ENCODE results near the gene LCA5L. TPM values are rescaled to one million over a fixed set of nuclear protein-coding genes. Genes with fewer than 3 reads are reported as not detected.

LCA5L gene
- total and polyA plus RNA-seq, 2 of the 13 experiments (the other 11 are each of a cell fraction or from before 2014, with no cell fraction given), result 0.13 to 0.55 TPM

DNA sequence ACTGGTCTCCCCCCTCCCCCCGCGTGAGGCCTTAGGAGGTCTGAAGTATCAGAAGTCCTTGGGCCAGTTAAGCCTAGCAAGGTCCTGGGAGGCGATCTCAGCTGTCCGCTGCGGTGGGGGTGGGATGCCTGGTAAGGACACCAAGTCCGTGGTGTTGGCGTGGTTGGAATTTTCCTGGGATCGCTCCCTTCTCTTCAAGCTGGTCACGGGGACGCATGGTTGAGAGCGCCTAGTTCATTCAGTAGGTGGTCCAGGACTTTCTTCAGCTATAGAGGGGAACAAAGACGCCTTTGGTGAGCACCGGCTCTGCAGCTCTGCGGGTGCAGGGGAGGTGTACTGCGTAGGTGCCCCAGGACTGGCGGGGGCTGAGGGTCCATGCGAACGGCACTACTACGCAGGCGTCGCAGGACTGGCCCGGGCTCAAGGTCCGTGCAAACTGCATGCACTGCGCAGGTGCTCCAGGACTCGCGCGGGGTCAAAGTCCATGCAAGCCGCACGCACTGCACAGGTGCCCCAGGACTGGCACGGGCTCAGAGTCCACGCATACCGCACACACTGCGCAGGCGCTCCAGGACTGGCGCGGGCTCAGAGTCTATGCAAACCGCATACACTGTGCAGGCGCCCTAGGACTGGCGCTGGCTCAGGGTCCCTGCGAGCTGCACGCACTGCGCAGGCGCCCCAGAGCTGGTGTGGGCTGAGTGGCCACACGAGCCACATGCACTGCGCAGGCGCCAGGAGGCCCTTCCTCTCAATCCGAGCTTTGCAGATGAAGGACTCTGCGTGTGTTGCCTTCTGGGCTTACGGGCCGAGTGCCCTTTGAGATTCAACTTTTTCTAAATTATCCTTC is 60.1 kb downstream of the LCA5L start (continued):
- TF ChIP-seq, protein P1, sequence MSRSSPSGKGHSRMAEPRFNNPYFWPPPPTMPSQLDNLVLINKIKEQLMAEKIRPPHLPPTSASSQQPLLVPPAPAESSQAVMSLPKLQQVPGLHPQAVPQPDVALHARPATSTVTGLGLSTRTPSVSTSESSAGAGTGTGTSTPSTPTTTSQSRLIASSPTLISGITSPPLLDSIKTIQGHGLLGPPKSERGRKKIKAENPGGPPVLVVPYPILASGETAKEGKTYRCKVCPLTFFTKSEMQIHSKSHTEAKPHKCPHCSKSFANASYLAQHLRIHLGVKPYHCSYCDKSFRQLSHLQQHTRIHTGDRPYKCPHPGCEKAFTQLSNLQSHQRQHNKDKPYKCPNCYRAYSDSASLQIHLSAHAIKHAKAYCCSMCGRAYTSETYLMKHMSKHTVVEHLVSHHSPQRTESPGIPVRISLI (CRISPR knock-in tag; IDR thresholded peaks at IDR 0.05; ENCODE audit: borderline replicate concordance), result peak; percentile 12; the same call in 1 of the 2 replicates
- TF ChIP-seq, protein P2, sequence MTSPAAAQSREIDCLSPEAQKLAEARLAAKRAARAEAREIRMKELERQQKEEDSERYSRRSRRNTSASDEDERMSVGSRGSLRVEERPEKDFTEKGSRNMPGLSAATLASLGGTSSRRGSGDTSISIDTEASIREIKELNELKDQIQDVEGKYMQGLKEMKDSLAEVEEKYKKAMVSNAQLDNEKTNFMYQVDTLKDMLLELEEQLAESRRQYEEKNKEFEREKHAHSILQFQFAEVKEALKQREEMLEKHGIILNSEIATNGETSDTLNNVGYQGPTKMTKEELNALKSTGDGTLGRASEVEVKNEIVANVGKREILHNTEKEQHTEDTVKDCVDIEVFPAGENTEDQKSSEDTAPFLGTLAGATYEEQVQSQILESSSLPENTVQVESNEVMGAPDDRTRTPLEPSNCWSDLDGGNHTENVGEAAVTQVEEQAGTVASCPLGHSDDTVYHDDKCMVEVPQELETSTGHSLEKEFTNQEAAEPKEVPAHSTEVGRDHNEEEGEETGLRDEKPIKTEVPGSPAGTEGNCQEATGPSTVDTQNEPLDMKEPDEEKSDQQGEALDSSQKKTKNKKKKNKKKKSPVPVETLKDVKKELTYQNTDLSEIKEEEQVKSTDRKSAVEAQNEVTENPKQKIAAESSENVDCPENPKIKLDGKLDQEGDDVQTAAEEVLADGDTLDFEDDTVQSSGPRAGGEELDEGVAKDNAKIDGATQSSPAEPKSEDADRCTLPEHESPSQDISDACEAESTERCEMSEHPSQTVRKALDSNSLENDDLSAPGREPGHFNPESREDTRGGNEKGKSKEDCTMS (CRISPR knock-in tag; conservative IDR thresholded peaks at IDR 0.05), result no peak
- peak; percentile 62; the same call in 1 of the 2 replicates for TF ChIP-seq SALL2 (CRISPR knock-in tag; IDR thresholded peaks at IDR 0.05)
- no peak for TF ChIP-seq NFYB (CRISPR knock-in tag; IDR thresholded peaks at IDR 0.05)
- TF ChIP-seq SETDB1 (CRISPR knock-in tag; IDR thresholded peaks at IDR 0.05; ENCODE audit: borderline replicate concordance), result no peak
- TF ChIP-seq ZNF333 (CRISPR knock-in tag; IDR thresholded peaks at IDR 0.05; ENCODE audit: borderline replicate concordance), result no peak
- no peak for TF ChIP-seq ZNF136 (CRISPR knock-in tag; IDR thresholded peaks at IDR 0.05; ENCODE audit: low read depth)
- TF ChIP-seq, protein P3, sequence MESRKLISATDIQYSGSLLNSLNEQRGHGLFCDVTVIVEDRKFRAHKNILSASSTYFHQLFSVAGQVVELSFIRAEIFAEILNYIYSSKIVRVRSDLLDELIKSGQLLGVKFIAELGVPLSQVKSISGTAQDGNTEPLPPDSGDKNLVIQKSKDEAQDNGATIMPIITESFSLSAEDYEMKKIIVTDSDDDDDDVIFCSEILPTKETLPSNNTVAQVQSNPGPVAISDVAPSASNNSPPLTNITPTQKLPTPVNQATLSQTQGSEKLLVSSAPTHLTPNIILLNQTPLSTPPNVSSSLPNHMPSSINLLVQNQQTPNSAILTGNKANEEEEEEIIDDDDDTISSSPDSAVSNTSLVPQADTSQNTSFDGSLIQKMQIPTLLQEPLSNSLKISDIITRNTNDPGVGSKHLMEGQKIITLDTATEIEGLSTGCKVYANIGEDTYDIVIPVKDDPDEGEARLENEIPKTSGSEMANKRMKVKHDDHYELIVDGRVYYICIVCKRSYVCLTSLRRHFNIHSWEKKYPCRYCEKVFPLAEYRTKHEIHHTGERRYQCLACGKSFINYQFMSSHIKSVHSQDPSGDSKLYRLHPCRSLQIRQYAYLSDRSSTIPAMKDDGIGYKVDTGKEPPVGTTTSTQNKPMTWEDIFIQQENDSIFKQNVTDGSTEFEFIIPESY (CRISPR knock-in tag; IDR thresholded peaks at IDR 0.05), result peak; percentile 81
- no peak for TF ChIP-seq ARHGAP35 (CRISPR knock-in tag; IDR thresholded peaks at IDR 0.05; ENCODE audit: borderline replicate concordance)
- TF ChIP-seq PAX8 (CRISPR knock-in tag; IDR thresholded peaks at IDR 0.05; ENCODE audit: borderline replicate concordance), result no peak; the same call in 1 of the 2 replicates
- TF ChIP-seq, protein P4, sequence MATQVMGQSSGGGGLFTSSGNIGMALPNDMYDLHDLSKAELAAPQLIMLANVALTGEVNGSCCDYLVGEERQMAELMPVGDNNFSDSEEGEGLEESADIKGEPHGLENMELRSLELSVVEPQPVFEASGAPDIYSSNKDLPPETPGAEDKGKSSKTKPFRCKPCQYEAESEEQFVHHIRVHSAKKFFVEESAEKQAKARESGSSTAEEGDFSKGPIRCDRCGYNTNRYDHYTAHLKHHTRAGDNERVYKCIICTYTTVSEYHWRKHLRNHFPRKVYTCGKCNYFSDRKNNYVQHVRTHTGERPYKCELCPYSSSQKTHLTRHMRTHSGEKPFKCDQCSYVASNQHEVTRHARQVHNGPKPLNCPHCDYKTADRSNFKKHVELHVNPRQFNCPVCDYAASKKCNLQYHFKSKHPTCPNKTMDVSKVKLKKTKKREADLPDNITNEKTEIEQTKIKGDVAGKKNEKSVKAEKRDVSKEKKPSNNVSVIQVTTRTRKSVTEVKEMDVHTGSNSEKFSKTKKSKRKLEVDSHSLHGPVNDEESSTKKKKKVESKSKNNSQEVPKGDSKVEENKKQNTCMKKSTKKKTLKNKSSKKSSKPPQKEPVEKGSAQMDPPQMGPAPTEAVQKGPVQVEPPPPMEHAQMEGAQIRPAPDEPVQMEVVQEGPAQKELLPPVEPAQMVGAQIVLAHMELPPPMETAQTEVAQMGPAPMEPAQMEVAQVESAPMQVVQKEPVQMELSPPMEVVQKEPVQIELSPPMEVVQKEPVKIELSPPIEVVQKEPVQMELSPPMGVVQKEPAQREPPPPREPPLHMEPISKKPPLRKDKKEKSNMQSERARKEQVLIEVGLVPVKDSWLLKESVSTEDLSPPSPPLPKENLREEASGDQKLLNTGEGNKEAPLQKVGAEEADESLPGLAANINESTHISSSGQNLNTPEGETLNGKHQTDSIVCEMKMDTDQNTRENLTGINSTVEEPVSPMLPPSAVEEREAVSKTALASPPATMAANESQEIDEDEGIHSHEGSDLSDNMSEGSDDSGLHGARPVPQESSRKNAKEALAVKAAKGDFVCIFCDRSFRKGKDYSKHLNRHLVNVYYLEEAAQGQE (IDR thresholded peaks at IDR 0.05; ENCODE audit: borderline replicate concordance in 1 of 2, low read depth in 1 of 2, low read length in 2 of 2), result no peak
- TF ChIP-seq ZNF792 (CRISPR knock-in tag; IDR thresholded peaks at IDR 0.05), result peak; percentile 52; the same call in 1 of the 2 replicates
- no peak for TF ChIP-seq NCOA5 (CRISPR knock-in tag; IDR thresholded peaks at IDR 0.05)
- TF ChIP-seq ARNT (IDR thresholded peaks at IDR 0.05), result no peak
- peak; percentile 79; the same call in 1 of the 2 replicates for TF ChIP-seq ZNF782 (CRISPR knock-in tag; IDR thresholded peaks at IDR 0.05; ENCODE audit: borderline replicate concordance)
- TF ChIP-seq ZSCAN21 (CRISPR knock-in tag; IDR thresholded peaks at IDR 0.05; ENCODE audit: borderline replicate concordance), result peak; percentile 79; the same call in 1 of the 2 replicates
- TF ChIP-seq ATF7-NPFF (CRISPR knock-in tag; IDR thresholded peaks at IDR 0.05; ENCODE audit: low read depth), result no peak; the same call in 1 of the 2 replicates
- TF ChIP-seq GATAD2A (CRISPR knock-in tag; IDR thresholded peaks at IDR 0.05), result peak; percentile 77
- no peak for TF ChIP-seq RAD51 (IDR thresholded peaks at IDR 0.05; ENCODE audit: borderline replicate concordance)
- no peak; the same call in 1 of the 2 replicates for TF ChIP-seq ZNF605 (CRISPR knock-in tag; IDR thresholded peaks at IDR 0.05)
